LNCaP clone FGC (cell line): ENCODE measurements around the gene ATP8A2.
"Not testable (repeated sequence)": the region's sequence is repeated elsewhere in the genome, so short reads cannot be mapped to it uniquely, and the experiment has no call there.

Experiments used
- DNase-seq: peaks from one replicate; pipeline ENCODE4 v3.0.0-alpha.2; 2011; ENCODE audit warnings: low read depth
- H3K4me3 ChIP-seq: 2 replicates; pipeline ENCODE4 v1.5.1; 2011; ENCODE audit warnings: mild to moderate bottlenecking, low read depth, low read length, control low read depth
- TF ChIP-seq, protein P1 (sequence below): IDR thresholded peaks from 2 replicates; pipeline ENCODE4 v1.5.1; 2012; ENCODE audit warnings: mild to moderate bottlenecking; ENCODE audit not compliant: control insufficient read depth, insufficient read depth; ENCODE audit errors: extremely low read depth

ATP8A2 gene

DNA sequence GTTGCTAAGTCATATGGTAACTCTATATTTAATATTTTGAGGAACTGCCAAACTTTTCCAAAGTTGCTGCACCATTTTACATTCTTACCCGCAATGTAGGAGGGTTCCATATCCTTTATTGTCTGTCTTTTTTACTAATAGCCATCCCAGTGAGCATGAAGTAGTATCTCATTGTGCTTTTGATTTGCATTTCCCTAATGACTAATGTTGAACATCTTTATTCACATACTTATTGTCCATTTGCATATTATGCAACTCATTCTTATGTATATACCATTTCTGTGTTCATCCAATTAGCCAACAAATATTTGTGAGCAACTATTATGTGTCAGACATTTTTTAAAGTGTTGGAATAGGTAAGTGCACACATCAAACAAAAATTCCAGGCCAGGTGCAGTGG is 20.4 kb upstream of the ATP8A2 start:
- no peak overlapping the region for H3K4me3 ChIP-seq
- DNase-seq: no peak
- TF ChIP-seq, protein P1, sequence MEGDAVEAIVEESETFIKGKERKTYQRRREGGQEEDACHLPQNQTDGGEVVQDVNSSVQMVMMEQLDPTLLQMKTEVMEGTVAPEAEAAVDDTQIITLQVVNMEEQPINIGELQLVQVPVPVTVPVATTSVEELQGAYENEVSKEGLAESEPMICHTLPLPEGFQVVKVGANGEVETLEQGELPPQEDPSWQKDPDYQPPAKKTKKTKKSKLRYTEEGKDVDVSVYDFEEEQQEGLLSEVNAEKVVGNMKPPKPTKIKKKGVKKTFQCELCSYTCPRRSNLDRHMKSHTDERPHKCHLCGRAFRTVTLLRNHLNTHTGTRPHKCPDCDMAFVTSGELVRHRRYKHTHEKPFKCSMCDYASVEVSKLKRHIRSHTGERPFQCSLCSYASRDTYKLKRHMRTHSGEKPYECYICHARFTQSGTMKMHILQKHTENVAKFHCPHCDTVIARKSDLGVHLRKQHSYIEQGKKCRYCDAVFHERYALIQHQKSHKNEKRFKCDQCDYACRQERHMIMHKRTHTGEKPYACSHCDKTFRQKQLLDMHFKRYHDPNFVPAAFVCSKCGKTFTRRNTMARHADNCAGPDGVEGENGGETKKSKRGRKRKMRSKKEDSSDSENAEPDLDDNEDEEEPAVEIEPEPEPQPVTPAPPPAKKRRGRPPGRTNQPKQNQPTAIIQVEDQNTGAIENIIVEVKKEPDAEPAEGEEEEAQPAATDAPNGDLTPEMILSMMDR: no peak

GRCh38 chr13:25352230-25352629 is 19.5 kb upstream of the ATP8A2 start:
- no peak for DNase-seq
- TF ChIP-seq, protein P1: no peak

GRCh38 chr13:25352806-25353205 is 19.0 kb upstream of the ATP8A2 start:
- H3K4me3 ChIP-seq: no peak overlapping the region
- TF ChIP-seq, protein P1: no peak
- DNase-seq: no peak

More at GRCh38 chr13:25352230-25352629, 19.5 kb upstream of the ATP8A2 start:
- no peak overlapping the region for H3K4me3 ChIP-seq

GRCh38 chr13:25353344-25353743 is 18.4 kb upstream of the ATP8A2 start:
- H3K4me3 ChIP-seq: no peak overlapping the region
- no peak for DNase-seq
- TF ChIP-seq, protein P1: no peak

GRCh38 chr13:25354377-25354776 is 17.4 kb upstream of the ATP8A2 start:
- TF ChIP-seq, protein P1: no peak
- DNase-seq: no peak
- no peak overlapping the region for H3K4me3 ChIP-seq

- DNase-seq, H3K4me3 ChIP-seq: not testable (repeated sequence)
Observed at GRCh38 chr13:25360443-25360842, 11.3 kb upstream of the ATP8A2 start.

DNA sequence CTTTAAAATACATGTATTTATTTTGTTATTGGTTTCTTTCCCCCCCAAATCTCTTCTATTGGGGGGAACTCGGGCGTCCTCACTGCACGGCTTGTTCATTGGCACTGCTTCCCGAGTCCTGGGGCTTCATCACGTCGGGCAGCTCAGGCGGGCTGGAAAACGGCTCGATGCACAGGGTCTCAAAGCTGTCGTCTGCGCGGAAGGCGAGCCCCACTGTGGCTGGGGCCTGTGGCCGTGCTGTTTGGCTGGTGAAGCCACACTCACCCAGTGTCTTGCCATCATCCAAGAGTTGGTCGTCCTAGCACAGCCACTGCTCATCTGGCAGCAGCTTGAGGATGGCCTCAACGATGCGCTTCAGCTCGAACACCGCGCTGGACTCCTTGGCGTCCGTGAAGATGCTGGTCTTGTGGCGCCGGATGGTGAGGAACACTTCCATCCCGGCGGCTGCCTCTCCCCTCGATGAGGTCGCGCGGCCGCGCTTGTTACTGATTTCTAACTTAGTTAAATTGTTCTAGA is 6.0 kb upstream of the ATP8A2 start:
- TF ChIP-seq, protein P1: no peak
- H3K4me3 ChIP-seq: no peak overlapping the region
- no peak for DNase-seq
